Fibroblast of lung (primary cell): ENCODE results near the gene NHS. TPM values are rescaled to one million over a fixed set of nuclear protein-coding genes. Genes with fewer than 3 reads are reported as not detected.

ENCODE experiments used
- DNase-seq, 2 donors: peaks; one replicate each; pipeline versions ENCODE4 v3.0.0 to v3.0.0-alpha.2; 2010; ENCODE audit warnings: low read depth in 2 of 2
- H2AFZ ChIP-seq: 2 replicates; pipeline ENCODE4 v1.5.1; 2012; ENCODE audit warnings: low read length, control low read depth, inconsistent platforms
- H3K27ac ChIP-seq: 2 replicates; pipeline ENCODE4 v1.5.1; 2011; ENCODE audit warnings: low read length, control low read depth; ENCODE audit not compliant: insufficient read depth
- H3K27me3 ChIP-seq: 2 replicates; pipeline ENCODE4 v1.5.1; 2011; ENCODE audit warnings: mild to moderate bottlenecking, low read length; ENCODE audit not compliant: control insufficient read depth, insufficient read depth
- H3K36me3 ChIP-seq: 2 replicates; pipeline ENCODE4 v1.5.1; 2011; ENCODE audit warnings: low read length; ENCODE audit not compliant: control insufficient read depth, insufficient read depth
- H3K4me1 ChIP-seq: 2 replicates; pipeline ENCODE4 v1.5.1; 2011; ENCODE audit warnings: low read length; ENCODE audit not compliant: control insufficient read depth, insufficient read depth; ENCODE audit errors: extremely low read depth
- H3K4me2 ChIP-seq: 2 replicates; pipeline ENCODE4 v1.5.1; 2011; ENCODE audit warnings: low read length, control low read depth; ENCODE audit not compliant: insufficient read depth; ENCODE audit errors: extremely low read depth
- H3K4me3 ChIP-seq, 4 experiments: fragments of 200-600 bp in 1 of 4; sonication (generic) in 1 of 4; replicated peaks in 1 of 4; 2 replicates each; pipeline ENCODE4 v1.5.1; 2011 to 2016; ENCODE audit warnings: low read length in 4 of 4, low read depth in 3 of 4, mild to moderate bottlenecking in 3 of 4, control low read depth in 2 of 4, inconsistent platforms in 1 of 4, mixed read lengths in 1 of 4; ENCODE audit not compliant: insufficient read depth in 1 of 4; ENCODE audit errors: control extremely low read depth in 1 of 4
- H3K79me2 ChIP-seq: 2 replicates; pipeline ENCODE4 v1.5.1; 2012; ENCODE audit warnings: mild to moderate bottlenecking, low read length, inconsistent platforms; ENCODE audit not compliant: control insufficient read depth, insufficient read depth
- H3K9ac ChIP-seq: 2 replicates; pipeline ENCODE4 v1.5.1; 2011; ENCODE audit warnings: mild to moderate bottlenecking, low read length, control low read depth; ENCODE audit not compliant: insufficient read depth
- H3K9me3 ChIP-seq: 2 replicates; pipeline ENCODE4 v1.5.1; 2012; ENCODE audit warnings: low read depth, low read length; ENCODE audit not compliant: control insufficient read depth, insufficient read depth
- H4K20me1 ChIP-seq: 2 replicates; pipeline ENCODE4 v1.5.1; 2011; ENCODE audit warnings: low read length; ENCODE audit not compliant: control insufficient read depth, insufficient read depth; ENCODE audit errors: extremely low read depth
- EZH2 ChIP-seq: IDR thresholded peaks from 2 replicates; pipeline ENCODE4 v1.5.1; 2012; ENCODE audit warnings: low read length, control low read depth, mild to moderate bottlenecking; ENCODE audit errors: missing control alignments
- polyA plus RNA-seq, 2 donors: library from polyadenylated mRNA; depleted of rRNA in 1 of 2; stranded (reverse) in 1 of 2; unstranded in 1 of 2; fragments of >200 nt; gene quantifications; 2 replicates each; pipeline ENCODE4 v1.2.1, GENCODE V29; 2011 to 2012; ENCODE audit warnings: missing spikeins in 1 of 2
- total RNA-seq: library from RNA; depleted of rRNA; stranded (reverse); fragments of >200 nt; gene quantifications from 2 replicates; pipeline ENCODE4 v1.2.1, GENCODE V29; 2014
- TF ChIP-seq, protein P1 (sequence below), 2 donors: IDR thresholded peaks in 1 of 2; conservative IDR thresholded peaks in 1 of 2; 1 replicate in 1 of 2; 2 replicates in 1 of 2; pipeline ENCODE4 v1.5.1; 2011 to 2012; ENCODE audit warnings: low read length in 2 of 2, control low read depth in 1 of 2, inconsistent platforms in 1 of 2, low read depth in 1 of 2, mild to moderate bottlenecking in 1 of 2

Gene NHS
- total and polyA plus RNA-seq, 2 donors (not counting 1 experiment from before 2014, with no cell fraction given) = 1.4 to 3.8 TPM

DNA sequence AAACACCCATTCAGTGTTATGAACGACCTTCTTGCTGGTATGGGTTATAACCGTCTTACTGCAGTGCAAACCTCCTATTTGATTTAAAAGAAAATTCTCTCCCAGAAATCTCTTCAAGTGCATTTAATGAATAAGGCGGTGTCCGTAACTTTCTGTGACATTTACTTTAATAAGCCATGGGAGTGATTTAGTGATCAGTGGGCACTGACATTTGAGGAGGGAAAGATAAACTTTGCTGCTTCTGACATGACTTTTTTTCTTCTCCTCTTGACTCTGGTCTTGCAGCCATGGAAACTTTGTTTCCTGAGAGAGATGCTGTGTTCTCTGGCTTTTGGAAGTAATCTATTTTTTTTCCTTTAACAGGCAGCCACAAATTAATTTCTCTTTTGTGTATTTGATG, 106.1 kb downstream of the NHS start:
- DNase-seq = no peak
- H3K27ac ChIP-seq = no peak overlapping the region
- H3K9ac ChIP-seq = no peak overlapping the region
- no peaks in the 10 kb centered on the region for H3K79me2 ChIP-seq
- no peak overlapping the region for H2AFZ ChIP-seq
- no peaks in the 10 kb centered on the region for H3K27me3 ChIP-seq
- H3K36me3 ChIP-seq = no peaks in the 10 kb centered on the region
- no peak overlapping the region for H3K4me3 ChIP-seq
- no peaks in the 10 kb centered on the region for H4K20me1 ChIP-seq
- TF ChIP-seq EZH2 = no peak
- H3K4me2 ChIP-seq = no peak overlapping the region
- H3K4me1 ChIP-seq = no peaks in the 10 kb centered on the region
- H3K9me3 ChIP-seq = no peaks in the 10 kb centered on the region

DNA sequence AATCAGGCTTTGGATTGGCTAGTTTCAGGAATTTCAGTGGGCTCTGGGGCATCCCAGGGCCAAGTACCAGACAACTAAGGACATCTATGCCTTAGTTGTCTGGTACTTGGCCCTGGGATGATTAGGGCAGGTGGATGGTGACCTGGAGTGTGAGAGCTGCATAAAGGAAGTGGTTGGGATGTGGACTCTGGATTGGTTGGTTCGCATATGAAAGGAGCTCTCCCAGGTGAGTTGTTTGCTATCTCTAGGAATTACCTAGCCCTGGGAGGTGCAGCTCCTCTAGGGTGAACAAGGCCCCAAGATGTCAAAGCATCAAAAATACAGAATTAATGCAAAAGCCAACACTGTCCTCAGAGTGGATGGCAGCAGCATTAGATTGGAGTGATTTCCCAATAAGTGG, 109.6 kb downstream of the NHS start:
- Histone ChIP-seq H4K20me1 (no peaks in the 10 kb centered on the region), H3K4me1 (no peaks in the 10 kb centered on the region), H3K36me3 (no peaks in the 10 kb centered on the region), H2AFZ (no peak overlapping the region), H3K27me3 (no peaks in the 10 kb centered on the region), H3K27ac (no peak overlapping the region), H3K79me2 (no peaks in the 10 kb centered on the region), H3K9me3 (no peaks in the 10 kb centered on the region), H3K9ac (no peak overlapping the region), H3K4me2 (no peak overlapping the region), H3K4me3 (no peak overlapping the region)
- DNase-seq = no peak
- TF ChIP-seq EZH2 = no peak
- TF ChIP-seq, protein P1, sequence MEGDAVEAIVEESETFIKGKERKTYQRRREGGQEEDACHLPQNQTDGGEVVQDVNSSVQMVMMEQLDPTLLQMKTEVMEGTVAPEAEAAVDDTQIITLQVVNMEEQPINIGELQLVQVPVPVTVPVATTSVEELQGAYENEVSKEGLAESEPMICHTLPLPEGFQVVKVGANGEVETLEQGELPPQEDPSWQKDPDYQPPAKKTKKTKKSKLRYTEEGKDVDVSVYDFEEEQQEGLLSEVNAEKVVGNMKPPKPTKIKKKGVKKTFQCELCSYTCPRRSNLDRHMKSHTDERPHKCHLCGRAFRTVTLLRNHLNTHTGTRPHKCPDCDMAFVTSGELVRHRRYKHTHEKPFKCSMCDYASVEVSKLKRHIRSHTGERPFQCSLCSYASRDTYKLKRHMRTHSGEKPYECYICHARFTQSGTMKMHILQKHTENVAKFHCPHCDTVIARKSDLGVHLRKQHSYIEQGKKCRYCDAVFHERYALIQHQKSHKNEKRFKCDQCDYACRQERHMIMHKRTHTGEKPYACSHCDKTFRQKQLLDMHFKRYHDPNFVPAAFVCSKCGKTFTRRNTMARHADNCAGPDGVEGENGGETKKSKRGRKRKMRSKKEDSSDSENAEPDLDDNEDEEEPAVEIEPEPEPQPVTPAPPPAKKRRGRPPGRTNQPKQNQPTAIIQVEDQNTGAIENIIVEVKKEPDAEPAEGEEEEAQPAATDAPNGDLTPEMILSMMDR (conservative IDR thresholded peaks at IDR 0.05 in 1 of 2, IDR thresholded peaks at IDR 0.05 in 1 of 2; ENCODE audit: low read depth in 1 of 2, low read length in 2 of 2) = no peak

DNA sequence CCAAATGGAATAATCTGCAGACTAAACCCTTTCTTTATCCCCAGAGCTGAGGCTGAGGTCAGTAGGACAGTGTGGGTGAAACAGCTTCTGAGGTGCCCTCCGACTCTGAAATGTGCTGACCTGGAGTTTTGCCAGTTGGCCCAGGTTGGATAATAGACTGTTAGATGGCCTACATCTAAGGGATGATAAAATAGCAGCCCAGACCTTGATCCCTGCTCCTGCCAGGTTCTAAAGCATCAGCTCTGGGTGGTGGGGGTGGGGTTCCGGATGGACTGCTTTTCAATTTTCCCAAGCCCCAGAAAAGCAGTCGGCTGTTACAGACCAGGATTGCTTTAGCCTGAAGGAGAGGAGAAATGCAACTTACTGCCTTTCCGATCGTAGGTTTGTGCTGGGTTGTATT, 110.4 kb downstream of the NHS start:
- H4K20me1 ChIP-seq = no peaks in the 10 kb centered on the region
- TF ChIP-seq EZH2 = no peak
- TF ChIP-seq, protein P1 (conservative IDR thresholded peaks at IDR 0.05 in 1 of 2, IDR thresholded peaks at IDR 0.05 in 1 of 2; ENCODE audit: low read depth in 1 of 2, low read length in 2 of 2) = no peak

More for the DNA sequence above, 110.4 kb downstream of the NHS start:
- H3K27ac ChIP-seq = no peak overlapping the region
- H3K27me3 ChIP-seq = no peaks in the 10 kb centered on the region
- H3K4me2 ChIP-seq = no peak overlapping the region
- H3K9ac ChIP-seq = no peak overlapping the region
- no peak for DNase-seq
- H3K79me2 ChIP-seq = no peaks in the 10 kb centered on the region
- H3K9me3 ChIP-seq = no peaks in the 10 kb centered on the region
- no peaks in the 10 kb centered on the region for H3K4me1 ChIP-seq
- no peak overlapping the region for H3K4me3 ChIP-seq
- no peaks in the 10 kb centered on the region for H3K36me3 ChIP-seq
- no peak overlapping the region for H2AFZ ChIP-seq
